AG04449 (cell line): ENCODE data around the gene BRPF3.

Source experiments
- CTCF ChIA-PET: fragments of 350-600 bp; formaldehyde crosslinking; extraction: SDS; loops from one replicate; lab custom pipeline; 2021; ENCODE audit warnings: antibody characterized with exemption; lab: Yijun Ruan, JAX
- POLR2A ChIA-PET: fragments of 400-600, 350-600 bp; formaldehyde crosslinking; extraction: SDS; loops from one replicate; lab custom pipeline; 2020; ENCODE audit warnings: antibody characterized with exemption, inconsistent platforms; lab: Yijun Ruan, JAX
- DNase-seq: peaks from one replicate; pipeline ENCODE4 v3.0.0-alpha.2; 2010; ENCODE audit warnings: low read depth, low spot score
- H3K4me3 ChIP-seq: 2 replicates; pipeline ENCODE4 v1.5.1; 2011; ENCODE audit warnings: low read depth, mild to moderate bottlenecking, control low read depth, low read length
- TF ChIP-seq, protein P1 (sequence below): IDR thresholded peaks from one replicate; pipeline ENCODE4 v1.5.1; 2011; ENCODE audit warnings: mild to moderate bottlenecking, moderate library complexity, low read length, control low read depth, inconsistent platforms; ENCODE audit not compliant: insufficient read depth; ENCODE audit errors: missing control alignments

BRPF3 gene

DNA sequence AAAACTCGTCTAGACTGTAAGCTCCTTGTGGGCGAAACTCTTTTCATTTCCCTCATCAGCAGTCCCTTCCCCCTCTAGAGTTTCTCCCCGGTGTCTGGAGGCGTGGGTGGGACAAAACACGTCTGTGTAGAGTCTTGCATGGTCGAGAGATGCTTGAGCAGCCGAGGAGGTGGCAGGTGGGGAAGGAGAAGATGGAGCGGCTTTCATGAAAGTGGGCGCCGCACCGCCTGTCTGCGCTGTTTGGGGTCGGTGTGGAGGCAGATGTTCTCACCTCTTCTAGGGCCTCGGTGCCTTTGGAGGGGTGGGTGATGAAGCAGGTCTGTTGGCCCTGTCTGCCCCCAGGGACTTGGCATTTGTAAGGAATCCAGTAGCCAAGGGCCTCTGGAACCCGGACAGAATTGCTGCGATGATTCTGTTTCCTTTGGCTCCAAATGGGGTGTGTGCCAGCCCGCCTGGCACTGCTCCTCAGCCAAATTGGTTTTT lies 1.2 kb downstream of the BRPF3 start:
- ChIA-PET CTCF (interaction anchor here (0.9 to 2.7 kb wide), 3 partner anchors 10 to 162 kb away, joined by 3 to 10 read pairs (median 4); no protein-coding TSS in a partner anchor), POLR2A (no interaction called here)
- TF ChIP-seq, protein P1, sequence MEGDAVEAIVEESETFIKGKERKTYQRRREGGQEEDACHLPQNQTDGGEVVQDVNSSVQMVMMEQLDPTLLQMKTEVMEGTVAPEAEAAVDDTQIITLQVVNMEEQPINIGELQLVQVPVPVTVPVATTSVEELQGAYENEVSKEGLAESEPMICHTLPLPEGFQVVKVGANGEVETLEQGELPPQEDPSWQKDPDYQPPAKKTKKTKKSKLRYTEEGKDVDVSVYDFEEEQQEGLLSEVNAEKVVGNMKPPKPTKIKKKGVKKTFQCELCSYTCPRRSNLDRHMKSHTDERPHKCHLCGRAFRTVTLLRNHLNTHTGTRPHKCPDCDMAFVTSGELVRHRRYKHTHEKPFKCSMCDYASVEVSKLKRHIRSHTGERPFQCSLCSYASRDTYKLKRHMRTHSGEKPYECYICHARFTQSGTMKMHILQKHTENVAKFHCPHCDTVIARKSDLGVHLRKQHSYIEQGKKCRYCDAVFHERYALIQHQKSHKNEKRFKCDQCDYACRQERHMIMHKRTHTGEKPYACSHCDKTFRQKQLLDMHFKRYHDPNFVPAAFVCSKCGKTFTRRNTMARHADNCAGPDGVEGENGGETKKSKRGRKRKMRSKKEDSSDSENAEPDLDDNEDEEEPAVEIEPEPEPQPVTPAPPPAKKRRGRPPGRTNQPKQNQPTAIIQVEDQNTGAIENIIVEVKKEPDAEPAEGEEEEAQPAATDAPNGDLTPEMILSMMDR, result no peak
- DNase-seq, result no peak
- peak overlapping the region; percentile 69 for H3K4me3 ChIP-seq

DNA sequence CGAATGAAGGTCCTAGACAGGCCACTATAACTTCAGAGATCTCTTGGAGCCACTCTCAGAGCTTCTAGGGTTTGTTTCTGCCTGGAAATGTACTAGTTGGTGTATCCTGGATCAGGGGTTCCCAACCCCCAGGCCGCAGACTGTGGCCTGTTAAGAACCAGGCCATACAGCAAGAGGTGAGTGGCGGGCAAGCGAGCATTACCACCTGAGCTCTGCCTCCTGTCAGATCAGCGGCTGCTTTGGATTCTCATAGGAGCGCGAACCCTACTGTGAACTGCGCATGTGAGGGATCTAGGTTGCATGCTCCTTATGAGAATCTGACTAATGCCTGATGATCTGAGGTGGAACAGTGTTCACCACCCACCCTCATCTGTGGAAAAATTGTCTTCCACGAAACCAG lies 2.4 kb downstream of the BRPF3 start:
- CTCF ChIA-PET, result interaction anchor here (1.4 to 2.7 kb wide), 2 partner anchors 9 to 103 kb away, joined by 3 to 10 read pairs; no protein-coding TSS in a partner anchor
- no peak for DNase-seq
- TF ChIP-seq, protein P1, result no peak
- POLR2A ChIA-PET, result no interaction called here
- H3K4me3 ChIP-seq, result no peak overlapping the region

DNA sequence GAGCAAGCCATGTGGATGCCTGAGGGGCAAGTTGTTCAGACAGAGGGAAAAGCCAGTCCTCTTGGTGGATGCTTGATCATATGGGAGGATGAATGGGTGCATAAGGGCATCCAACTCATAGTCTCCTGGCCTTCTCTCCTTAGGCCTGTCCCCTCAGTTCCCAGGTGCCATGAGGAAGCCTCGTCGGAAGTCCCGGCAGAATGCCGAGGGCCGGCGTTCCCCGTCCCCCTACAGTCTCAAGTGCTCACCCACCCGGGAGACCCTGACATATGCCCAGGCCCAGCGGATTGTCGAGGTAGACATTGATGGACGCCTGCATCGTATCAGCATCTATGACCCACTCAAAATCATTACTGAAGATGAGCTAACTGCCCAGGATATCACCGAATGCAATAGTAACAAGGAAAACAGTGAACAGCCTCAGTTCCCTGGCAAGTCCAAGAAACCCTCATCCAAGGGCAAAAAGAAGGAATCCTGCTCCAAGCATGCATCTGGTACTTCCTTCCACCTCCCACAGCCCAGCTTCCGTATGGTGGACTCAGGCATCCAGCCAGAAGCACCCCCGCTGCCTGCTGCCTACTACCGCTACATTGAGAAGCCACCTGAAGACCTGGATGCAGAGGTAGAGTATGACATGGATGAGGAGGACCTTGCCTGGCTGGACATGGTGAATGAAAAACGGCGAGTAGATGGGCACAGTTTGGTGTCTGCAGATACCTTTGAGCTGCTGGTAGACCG lies 3.8 kb downstream of the BRPF3 start:
- CTCF ChIA-PET, result interaction anchor here (1.4 kb wide), 1 partner anchor 102 kb away, joined by 3 read pairs; no protein-coding TSS in a partner anchor
- POLR2A ChIA-PET, result no interaction called here
- H3K4me3 ChIP-seq, result no peak overlapping the region
- TF ChIP-seq, protein P1, result no peak
- no peak for DNase-seq

DNA sequence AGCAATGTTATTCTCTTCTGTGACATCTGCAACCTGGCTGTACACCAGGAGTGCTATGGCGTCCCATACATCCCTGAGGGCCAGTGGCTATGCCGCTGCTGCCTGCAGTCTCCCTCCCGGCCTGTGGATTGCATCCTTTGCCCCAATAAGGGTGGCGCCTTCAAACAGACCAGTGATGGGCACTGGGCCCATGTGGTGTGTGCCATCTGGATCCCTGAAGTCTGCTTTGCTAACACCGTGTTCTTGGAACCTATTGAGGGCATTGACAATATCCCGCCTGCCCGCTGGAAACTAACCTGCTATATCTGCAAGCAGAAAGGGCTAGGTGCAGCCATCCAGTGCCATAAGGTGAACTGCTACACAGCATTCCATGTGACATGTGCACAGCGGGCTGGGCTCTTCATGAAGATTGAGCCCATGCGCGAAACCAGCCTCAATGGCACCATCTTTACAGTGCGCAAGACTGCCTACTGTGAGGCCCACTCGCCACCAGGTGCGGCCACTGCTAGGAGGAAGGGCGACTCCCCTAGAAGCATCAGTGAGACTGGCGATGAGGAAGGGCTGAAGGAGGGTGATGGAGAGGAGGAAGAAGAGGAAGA lies 4.6 kb downstream of the BRPF3 start:
- TF ChIP-seq, protein P1, result no peak
- ChIA-PET CTCF (no interaction called here), POLR2A (no interaction called here)

DNA sequence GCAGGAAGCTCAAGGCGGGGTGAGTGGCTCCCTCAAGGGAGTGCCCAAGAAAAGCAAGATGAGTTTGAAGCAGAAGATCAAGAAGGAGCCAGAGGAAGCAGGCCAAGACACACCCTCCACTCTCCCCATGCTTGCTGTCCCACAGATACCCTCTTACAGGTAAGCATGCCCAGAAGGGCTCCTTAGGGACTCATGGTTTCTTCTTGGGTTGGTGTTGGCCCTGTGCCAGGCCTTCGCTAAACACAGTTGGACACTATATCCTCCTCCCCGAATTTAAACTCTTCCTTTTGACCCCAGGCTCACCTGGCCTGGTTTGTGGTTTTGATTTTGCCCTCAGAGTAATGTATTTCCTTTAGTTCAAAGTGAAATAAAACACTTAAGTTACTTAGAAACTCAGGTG lies 5.1 kb downstream of the BRPF3 start:
- ChIA-PET POLR2A (no interaction called here), CTCF (no interaction called here)
- H3K4me3 ChIP-seq, result no peak overlapping the region
- no peak for DNase-seq
- TF ChIP-seq, protein P1, result no peak

More for the DNA sequence above, 4.6 kb downstream of the BRPF3 start:
- H3K4me3 ChIP-seq, result no peak overlapping the region
- DNase-seq, result no peak

DNA sequence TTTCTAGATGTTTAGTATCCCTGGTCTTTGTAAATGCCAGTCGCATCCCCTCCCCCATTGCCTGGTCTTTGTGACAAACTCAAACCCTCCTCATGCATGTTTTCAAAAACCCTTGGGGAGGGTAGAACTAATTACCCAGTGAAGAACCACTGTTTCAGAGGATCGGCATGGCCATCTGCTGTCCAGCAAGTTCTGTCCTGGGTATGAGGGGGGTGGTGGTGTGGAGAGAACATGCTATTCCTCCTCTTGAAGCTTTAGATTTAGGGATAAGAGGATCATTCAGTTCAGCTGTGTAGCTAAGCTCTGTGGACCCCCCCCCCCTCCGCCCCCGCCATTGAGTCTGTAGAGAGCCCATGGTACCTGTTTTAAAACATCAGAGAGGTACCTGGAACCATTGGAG lies 5.6 kb downstream of the BRPF3 start:
- DNase-seq, result no peak
- ChIA-PET CTCF (interaction anchor here (0.6 to 1.3 kb wide), 2 partner anchors 79 to 100 kb away, joined by 3 read pairs; no protein-coding TSS in a partner anchor), POLR2A (no interaction called here)
- H3K4me3 ChIP-seq, result no peak overlapping the region
- TF ChIP-seq, protein P1, result no peak
